Neutrophil (primary cell): Measurements from ENCODE around the gene TMEM184A.

ENCODE experiments used
- H3K27ac ChIP-seq: fragments of 200-600 bp; sonication (generic); 2 replicates; pipeline ENCODE4 v1.5.1; 2016; ENCODE audit warnings: mild to moderate bottlenecking, moderate library complexity
- H3K27me3 ChIP-seq: fragments of 200-600 bp; sonication (generic); 2 replicates; pipeline ENCODE4 v1.6.0; 2016; ENCODE audit warnings: mild to moderate bottlenecking
- H3K36me3 ChIP-seq: fragments of 200-600 bp; sonication (generic); 2 replicates; pipeline ENCODE4 v1.5.1; 2017
- H3K4me1 ChIP-seq, 2 experiments: fragments of 200-600 bp in 1 of 2; sonication (generic) in 1 of 2; 1 replicate in 1 of 2; 2 replicates in 1 of 2; pipeline versions ENCODE4 v1.5.1 to v1.6.1; 2013 to 2016; ENCODE audit warnings: low read depth in 1 of 2, low read length in 1 of 2, mild to moderate bottlenecking in 1 of 2, moderate library complexity in 1 of 2; ENCODE audit not compliant: control insufficient read depth in 1 of 2, insufficient read depth in 1 of 2
- H3K4me3 ChIP-seq, 2 experiments: fragments of 200-600 bp in 1 of 2; sonication (generic) in 1 of 2; 1 replicate in 1 of 2; 2 replicates in 1 of 2; pipeline ENCODE4 v1.5.1; 2013 to 2016; ENCODE audit warnings: low read depth in 1 of 2, low read length in 1 of 2, mild to moderate bottlenecking in 1 of 2, moderate library complexity in 1 of 2
- H3K9me3 ChIP-seq: fragments of 200-600 bp; sonication (generic); 2 replicates; pipeline ENCODE4 v1.5.1; 2016
- CTCF ChIP-seq: fragments of 200-600 bp; sonication (generic); IDR thresholded peaks from 2 replicates; pipeline ENCODE4 v1.5.1; 2016; ENCODE audit warnings: antibody characterized with exemption

The TMEM184A gene

GRCh38 chr7:1548944-1549343, 7.1 kb downstream of the TMEM184A start:
- no peaks in the 10 kb centered on the region for H3K27me3 ChIP-seq
- H3K4me3 ChIP-seq: no peak overlapping the region
- no peaks in the 10 kb centered on the region for H3K4me1 ChIP-seq
- H3K36me3 ChIP-seq: peaks cover 11% of the 10 kb centered on the region
- TF ChIP-seq CTCF: no peak
- no peak overlapping the region for H3K27ac ChIP-seq
- no peaks in the 10 kb centered on the region for H3K9me3 ChIP-seq

- H3K36me3 ChIP-seq: peaks cover 16% of the 10 kb centered on the region
- no peaks in the 10 kb centered on the region for H3K9me3 ChIP-seq
These were observed 7.6 kb downstream of the TMEM184A start for GRCh38 chr7:1548438-1548831.

GRCh38 chr7:1547777-1548437, 8.1 kb downstream of the TMEM184A start:
- Histone ChIP-seq H3K27me3 (no peaks in the 10 kb centered on the region), H3K27ac (no peak overlapping the region), H3K36me3 (peaks cover 22% of the 10 kb centered on the region), H3K9me3 (no peaks in the 10 kb centered on the region), H3K4me1 (no peaks in the 10 kb centered on the region), H3K4me3 (no peak overlapping the region)
- TF ChIP-seq CTCF: no peak

More at GRCh38 chr7:1548438-1548831, 7.6 kb downstream of the TMEM184A start:
- TF ChIP-seq CTCF: no peak
- Histone ChIP-seq H3K27me3 (no peaks in the 10 kb centered on the region), H3K4me3 (no peak overlapping the region), H3K4me1 (no peaks in the 10 kb centered on the region), H3K27ac (no peak overlapping the region)

- Histone ChIP-seq H3K36me3 (peaks cover 29% of the 10 kb centered on the region), H3K27ac (no peak overlapping the region), H3K4me3 (no peak overlapping the region), H3K4me1 (no peaks in the 10 kb centered on the region), H3K27me3 (no peaks in the 10 kb centered on the region), H3K9me3 (no peaks in the 10 kb centered on the region)
- no peak for TF ChIP-seq CTCF
These were observed 8.9 kb downstream of the TMEM184A start for GRCh38 chr7:1546909-1547776.

GRCh38 chr7:1546274-1546908, 9.6 kb downstream of the TMEM184A start:
- Histone ChIP-seq H3K36me3 (peaks cover 37% of the 10 kb centered on the region), H3K9me3 (no peaks in the 10 kb centered on the region), H3K27me3 (no peaks in the 10 kb centered on the region), H3K27ac (no peak overlapping the region), H3K4me1 (no peaks in the 10 kb centered on the region), H3K4me3 (no peak overlapping the region)
- TF ChIP-seq CTCF: no peak
